Thoracic aorta (tissue), 2 donors: ENCODE data around the gene PLAU. TPM values are rescaled to one million over a fixed set of nuclear protein-coding genes. Genes with fewer than 3 reads are reported as not detected.

Source experiments
- ATAC-seq: fragments of 150-250 bp; one replicate; pipeline ENCODE4 v1.8.0; 2017; ENCODE audit warnings: low read depth; ENCODE audit not compliant: insufficient number of reproducible peaks, low FRiP score
- DNase-seq: peaks from one replicate; pipeline ENCODE4 v3.0.0-alpha.2; 2020; ENCODE audit warnings: low spot score
- H3K27ac ChIP-seq, 2 donors: fragments of 200-600 bp; sonication (generic); 1 replicate in 1 of 2; 2 replicates in 1 of 2; pipeline ENCODE4 v1.5.1; 2016; ENCODE audit warnings: mild to moderate bottlenecking in 2 of 2, moderate library complexity in 2 of 2
- H3K27me3 ChIP-seq: fragments of 200-600 bp; sonication (generic); replicated peaks from 2 replicates; pipeline ENCODE4 v1.6.0; 2016; ENCODE audit warnings: mild to moderate bottlenecking; ENCODE audit not compliant: insufficient read depth
- H3K36me3 ChIP-seq: fragments of 200-600 bp; sonication (generic); one replicate; pipeline ENCODE4 v1.5.1; 2016
- H3K4me1 ChIP-seq, 2 donors: fragments of 200-600 bp; sonication (generic); 1 replicate in 1 of 2; 2 replicates in 1 of 2; pipeline versions ENCODE4 v1.5.1 to v1.6.0; 2016; ENCODE audit warnings: low read depth in 2 of 2, mild to moderate bottlenecking in 1 of 2; ENCODE audit not compliant: control insufficient read depth in 1 of 2
- H3K4me3 ChIP-seq: fragments of 200-600 bp; sonication (generic); 2 replicates; pipeline ENCODE4 v1.5.1; 2016; ENCODE audit warnings: mild to moderate bottlenecking
- H3K9me3 ChIP-seq: fragments of 200-600 bp; sonication (generic); 2 replicates; pipeline ENCODE4 v1.5.1; 2016
- total RNA-seq, 2 donors: library from RNA; depleted of rRNA; stranded (reverse); fragments of >200 nt; gene quantifications; one replicate each; pipeline versions ENCODE4 v1.1.0 to v1.2.3, GENCODE V29; 2016
- TF ChIP-seq, protein P1 (sequence below): fragments of 200-600 bp; sonication (generic); IDR thresholded peaks from one replicate; pipeline ENCODE4 v1.5.1; 2019; ENCODE audit warnings: antibody characterized with exemption

The PLAU gene
- 100 to 1,000 TPM in 1 of 2 donors, 1 to 10 TPM in 1; 8.1 to 100 TPM for total RNA-seq

DNA sequence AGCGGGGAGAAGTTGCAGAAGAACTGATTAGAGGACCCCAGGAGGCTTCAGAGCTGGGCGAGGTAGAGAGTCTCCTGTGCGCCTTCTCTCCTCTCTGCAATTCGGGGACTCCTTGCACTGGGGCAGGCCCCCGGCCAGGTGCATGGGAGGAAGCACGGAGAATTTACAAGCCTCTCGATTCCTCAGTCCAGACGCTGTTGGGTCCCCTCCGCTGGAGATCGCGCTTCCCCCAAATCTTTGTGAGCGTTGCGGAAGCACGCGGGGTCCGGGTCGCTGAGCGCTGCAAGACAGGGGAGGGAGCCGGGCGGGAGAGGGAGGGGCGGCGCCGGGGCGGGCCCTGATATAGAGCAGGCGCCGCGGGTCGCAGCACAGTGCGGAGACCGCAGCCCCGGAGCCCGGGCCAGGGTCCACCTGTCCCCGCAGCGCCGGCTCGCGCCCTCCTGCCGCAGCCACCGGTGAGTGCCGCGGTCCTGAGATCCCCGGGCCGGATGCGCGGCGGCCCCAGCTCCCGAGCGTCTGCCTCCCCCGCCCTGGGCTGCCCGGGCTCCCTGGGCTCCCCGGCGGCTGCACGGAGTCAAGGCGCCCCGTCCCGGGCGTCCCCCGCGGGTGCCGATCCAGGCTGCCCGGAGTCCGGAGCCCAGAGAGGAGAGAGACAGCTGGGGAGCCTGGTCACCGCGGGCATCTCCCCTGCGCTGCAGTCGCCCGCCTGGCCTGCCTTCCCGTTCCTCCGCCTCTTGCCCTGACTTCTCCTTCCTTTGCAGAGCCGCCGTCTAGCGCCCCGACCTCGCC lies at the start of gene PLAU:
Gene PLAU (plus strand): TSS at position 369 of the 789 bp plus-strand sequence. CDS start 424 bp downstream, outside the sequence.
- H3K4me1 ChIP-seq, result peaks cover 10 to 63% of the 10 kb centered on the region in 2 donors
- ATAC-seq, result no peak
- H3K27me3 ChIP-seq, result no peaks in the 10 kb centered on the region
- peaks cover 3% of the 10 kb centered on the region for H3K36me3 ChIP-seq
- TF ChIP-seq, protein P1, sequence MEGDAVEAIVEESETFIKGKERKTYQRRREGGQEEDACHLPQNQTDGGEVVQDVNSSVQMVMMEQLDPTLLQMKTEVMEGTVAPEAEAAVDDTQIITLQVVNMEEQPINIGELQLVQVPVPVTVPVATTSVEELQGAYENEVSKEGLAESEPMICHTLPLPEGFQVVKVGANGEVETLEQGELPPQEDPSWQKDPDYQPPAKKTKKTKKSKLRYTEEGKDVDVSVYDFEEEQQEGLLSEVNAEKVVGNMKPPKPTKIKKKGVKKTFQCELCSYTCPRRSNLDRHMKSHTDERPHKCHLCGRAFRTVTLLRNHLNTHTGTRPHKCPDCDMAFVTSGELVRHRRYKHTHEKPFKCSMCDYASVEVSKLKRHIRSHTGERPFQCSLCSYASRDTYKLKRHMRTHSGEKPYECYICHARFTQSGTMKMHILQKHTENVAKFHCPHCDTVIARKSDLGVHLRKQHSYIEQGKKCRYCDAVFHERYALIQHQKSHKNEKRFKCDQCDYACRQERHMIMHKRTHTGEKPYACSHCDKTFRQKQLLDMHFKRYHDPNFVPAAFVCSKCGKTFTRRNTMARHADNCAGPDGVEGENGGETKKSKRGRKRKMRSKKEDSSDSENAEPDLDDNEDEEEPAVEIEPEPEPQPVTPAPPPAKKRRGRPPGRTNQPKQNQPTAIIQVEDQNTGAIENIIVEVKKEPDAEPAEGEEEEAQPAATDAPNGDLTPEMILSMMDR, result no peak
- DNase-seq, result no peak
- H3K4me3 ChIP-seq, result peak within 1 kb of the TSS; percentile 75
- no peaks in the 10 kb centered on the region for H3K9me3 ChIP-seq
- peak within 1 kb of the TSS in 1 of 2 donors; percentile 40 for H3K27ac ChIP-seq

DNA sequence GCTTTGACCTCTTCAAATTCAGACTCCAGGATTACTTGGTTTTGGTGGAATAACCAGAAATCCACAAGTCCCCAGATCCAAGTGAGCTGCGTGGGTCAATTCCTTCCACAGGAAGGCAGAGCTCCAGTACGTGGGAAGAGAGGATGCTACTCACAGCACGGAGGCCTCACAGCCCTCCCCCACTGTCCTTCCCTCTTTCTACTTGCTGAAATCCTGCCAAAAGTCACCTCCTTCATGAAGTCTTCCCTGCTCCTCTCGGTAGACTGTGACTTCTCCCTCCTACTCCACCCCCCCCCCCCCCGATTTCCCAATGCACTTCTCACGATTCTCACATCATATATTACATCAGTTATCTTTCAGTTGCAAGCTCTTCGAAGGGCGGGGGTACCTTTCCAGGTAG lies 48.9 kb upstream of the PLAU start:
- Histone ChIP-seq H3K27me3 (no peaks in the 10 kb centered on the region), H3K36me3 (peaks cover 14% of the 10 kb centered on the region), H3K4me3 (no peak overlapping the region), H3K9me3 (no peaks in the 10 kb centered on the region), H3K4me1 (peaks cover 61 to 99% of the 10 kb centered on the region in 2 donors), H3K27ac (peak overlapping the region; percentile 60 to 90)
- ATAC-seq (no peak), DNase-seq (no peak)
- TF ChIP-seq, protein P1, result no peak

DNA sequence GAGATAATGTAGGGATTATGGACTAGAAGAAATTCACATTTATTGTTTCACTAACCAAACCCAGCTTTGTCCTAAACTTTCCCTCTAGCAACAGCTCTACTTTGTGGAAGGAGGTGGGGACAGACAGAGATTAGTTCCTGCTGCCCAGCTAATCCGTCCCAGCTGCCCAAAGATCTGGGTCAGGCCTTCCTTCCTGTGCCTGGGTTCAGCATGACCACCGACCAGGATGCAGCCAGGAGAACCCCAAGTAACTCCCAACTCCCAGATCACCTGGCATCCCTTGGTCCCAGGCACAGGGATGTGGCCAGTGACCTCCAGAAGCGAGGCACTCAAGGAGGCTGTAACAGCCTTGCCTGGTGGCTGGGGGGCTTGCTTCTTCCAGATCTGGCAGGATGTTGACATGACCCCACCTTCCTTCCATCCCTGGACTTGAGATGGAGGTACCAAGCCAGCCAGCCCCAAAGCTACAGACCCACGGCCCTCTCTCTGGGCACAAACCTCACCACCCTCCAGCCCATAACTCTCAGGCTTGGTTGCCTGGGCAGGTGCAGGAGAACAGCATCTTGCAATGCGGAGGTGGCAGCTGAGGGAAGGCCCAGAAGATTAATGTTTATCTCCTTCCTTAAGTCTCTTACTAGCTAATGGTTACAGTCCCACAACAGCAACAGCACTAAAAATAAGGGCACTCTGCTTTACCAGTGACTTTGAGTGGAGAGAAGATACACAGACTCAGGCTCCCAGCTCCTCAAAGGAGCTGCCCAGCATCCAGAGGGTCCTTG lies 47.7 kb upstream of the PLAU start:
- H3K9me3 ChIP-seq, result no peaks in the 10 kb centered on the region
- TF ChIP-seq, protein P1, result no peak
- peak overlapping the region; percentile 60 to 90 for H3K27ac ChIP-seq
- H3K27me3 ChIP-seq, result no peaks in the 10 kb centered on the region
- peaks cover 14% of the 10 kb centered on the region for H3K36me3 ChIP-seq
- no peak overlapping the region for H3K4me3 ChIP-seq
- peaks cover 60 to 99% of the 10 kb centered on the region in 2 donors for H3K4me1 ChIP-seq
- ATAC-seq (no peak), DNase-seq (no peak)

DNA sequence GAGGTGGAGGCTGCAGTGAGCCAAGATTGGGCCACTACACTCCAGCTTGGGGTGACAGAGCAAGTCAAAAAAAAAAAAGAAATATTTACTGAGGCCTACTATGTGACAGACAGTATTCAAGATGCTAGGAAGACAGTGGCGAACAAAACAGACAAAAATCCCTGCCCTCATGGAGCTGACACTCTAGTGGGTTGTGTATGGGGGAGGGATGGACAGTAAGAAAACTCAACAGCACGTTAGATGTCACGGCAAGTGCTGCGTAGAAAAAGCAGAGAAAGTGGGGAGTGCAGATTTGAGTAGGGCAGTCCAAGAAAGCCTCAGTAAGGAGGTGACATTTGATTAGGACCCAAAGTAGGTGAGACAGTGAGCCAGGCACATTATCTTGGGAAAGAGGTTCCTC lies 46.7 kb upstream of the PLAU start:
- Histone ChIP-seq H3K27ac (peak overlapping the region; percentile 60 to 90), H3K9me3 (no peaks in the 10 kb centered on the region), H3K4me3 (no peak overlapping the region), H3K27me3 (no peaks in the 10 kb centered on the region), H3K36me3 (peaks cover 15% of the 10 kb centered on the region), H3K4me1 (peaks cover 58 to 99% of the 10 kb centered on the region in 2 donors)
- ATAC-seq, result no peak
- TF ChIP-seq, protein P1, result no peak
- no peak for DNase-seq

DNA sequence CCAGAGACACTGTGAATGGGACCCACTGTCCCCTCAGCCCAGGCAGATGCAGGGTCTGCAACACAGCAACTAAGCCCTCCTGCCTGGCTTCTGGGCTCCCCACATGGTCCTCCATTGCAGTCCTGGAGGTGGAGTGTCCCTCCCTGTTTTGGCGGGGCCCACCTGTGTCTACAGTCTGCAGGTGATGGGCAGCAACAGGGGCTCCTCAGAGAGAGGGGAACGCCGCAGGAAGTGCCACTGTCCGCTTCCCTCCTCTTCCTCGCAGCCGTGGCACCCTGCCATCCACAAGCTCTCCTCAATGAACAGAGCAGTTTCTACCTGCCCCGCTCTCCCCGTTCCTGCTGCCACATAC lies 45.8 kb upstream of the PLAU start:
- no peak for ATAC-seq
- Histone ChIP-seq H3K4me1 (peaks cover 55 to 99% of the 10 kb centered on the region in 2 donors), H3K4me3 (no peak overlapping the region)

More for the DNA sequence above, 45.8 kb upstream of the PLAU start:
- H3K36me3 ChIP-seq, result peaks cover 15% of the 10 kb centered on the region
- H3K27me3 ChIP-seq, result no peaks in the 10 kb centered on the region
- H3K9me3 ChIP-seq, result no peaks in the 10 kb centered on the region
- TF ChIP-seq, protein P1, result no peak
- DNase-seq, result no peak
- H3K27ac ChIP-seq, result peak overlapping the region; percentile 83 to 90
